Spinal cord (tissue), 10 donors: ENCODE measurements around the gene SEMA3C. TPM values are rescaled to one million over a fixed set of nuclear protein-coding genes. Genes with fewer than 3 reads are reported as not detected.

Experiments used
- DNase-seq, 6 donors: peaks; one replicate each; pipeline versions ENCODE4 v3.0.0 to v3.0.0-alpha.2; 2013 to 2015; ENCODE audit warnings: low spot score in 6 of 6, low read depth in 4 of 6
- H3K27ac ChIP-seq: one replicate; pipeline ENCODE4 v1.5.1; 2013; ENCODE audit warnings: low read depth, low read length, control low read depth
- H3K27me3 ChIP-seq: one replicate; pipeline ENCODE4 v1.6.1; 2013; ENCODE audit warnings: low read length; ENCODE audit not compliant: control insufficient read depth, insufficient read depth
- H3K36me3 ChIP-seq: one replicate; pipeline ENCODE4 v1.6.1; 2013; ENCODE audit warnings: low read length; ENCODE audit not compliant: control insufficient read depth, insufficient read depth
- H3K4me1 ChIP-seq: one replicate; pipeline ENCODE4 v1.6.1; 2013; ENCODE audit warnings: low read length; ENCODE audit not compliant: control insufficient read depth, insufficient read depth
- H3K4me3 ChIP-seq: one replicate; pipeline ENCODE4 v1.5.1; 2013; ENCODE audit warnings: low read depth, low read length, control low read depth
- H3K9me3 ChIP-seq: one replicate; pipeline ENCODE4 v1.6.1; 2013; ENCODE audit warnings: low read length; ENCODE audit not compliant: control insufficient read depth, insufficient read depth
- WGBS: methylation state at CpG from one replicate; pipeline ENCODE4 v1.1.5; 2013; ENCODE audit warnings: missing lambda C conversion rate; ENCODE audit not compliant: insufficient coverage; 5-methylcytosine and 5-hydroxymethylcytosine counted together
- polyA plus RNA-seq, 2 donors: library from polyadenylated mRNA; unstranded; fragments of 120-200 nt; gene quantifications; one replicate each; pipeline ENCODE4 v1.2.1, GENCODE V29; 2013; ENCODE audit not compliant: insufficient read length in 2 of 2
- total RNA-seq, 2 donors: library from RNA; depleted of rRNA in 1 of 2; stranded (reverse); fragments of 120-200 nt in 1 of 2; fragments of >200 nt in 1 of 2; gene quantifications; one replicate each; pipeline versions ENCODE4 v1.2.3 to v1.2.4, GENCODE V29; 2013 to 2014
- donor health status: healthy.

SEMA3C gene
- total and polyA plus RNA-seq, 4 donors, result 52.9 to 159 (median 107) TPM

GRCh38 chr7:80916770-80917741, 1.8 kb downstream of the SEMA3C start:
- Histone ChIP-seq H3K4me1 (peaks cover 7% of the 10 kb centered on the region), H3K27ac (peak overlapping the region; percentile 81)
- peak in 2 of 6 donors; percentile 75 to 76 for DNase-seq

GRCh38 chr7:80910228-80910627, 8.6 kb downstream of the SEMA3C start:
- DNase-seq, result no peak
- no peaks in the 10 kb centered on the region for H3K36me3 ChIP-seq
- H3K27ac ChIP-seq, result no peak overlapping the region
- no peaks in the 10 kb centered on the region for H3K27me3 ChIP-seq
- no CpG with 5 or more reads among the region's 1 CpG for WGBS
- H3K9me3 ChIP-seq, result no peaks in the 10 kb centered on the region
- H3K4me3 ChIP-seq, result no peak overlapping the region
- peaks cover 3% of the 10 kb centered on the region for H3K4me1 ChIP-seq

More at GRCh38 chr7:80916770-80917741, 1.8 kb downstream of the SEMA3C start:
- H3K36me3 ChIP-seq, result no peaks in the 10 kb centered on the region
- no peaks in the 10 kb centered on the region for H3K27me3 ChIP-seq
- H3K9me3 ChIP-seq, result no peaks in the 10 kb centered on the region
- WGBS, result no CpG with 5 or more reads among the region's 3 CpGs
- H3K4me3 ChIP-seq, result peak overlapping the region; percentile 85

GRCh38 chr7:80908360-80908797, 10.5 kb downstream of the SEMA3C start:
- peaks cover 3% of the 10 kb centered on the region for H3K4me1 ChIP-seq
- H3K27ac ChIP-seq, result no peak overlapping the region
- no peaks in the 10 kb centered on the region for H3K27me3 ChIP-seq
- no peaks in the 10 kb centered on the region for H3K36me3 ChIP-seq
- H3K9me3 ChIP-seq, result no peaks in the 10 kb centered on the region
- no peak overlapping the region for H3K4me3 ChIP-seq
- no CpG with 5 or more reads among the region's 6 CpGs for WGBS
- DNase-seq, result peak in 1 of 6 donors; percentile 71

- Histone ChIP-seq H3K9me3 (no peaks in the 10 kb centered on the region), H3K4me1 (no peaks in the 10 kb centered on the region), H3K27ac (peak overlapping the region; percentile 57), H3K36me3 (no peaks in the 10 kb centered on the region), H3K27me3 (no peaks in the 10 kb centered on the region), H3K4me3 (no peak overlapping the region)
- WGBS, result no CpG with 5 or more reads among the region's 4 CpGs
- peak in 1 of 6 donors; percentile 39 for DNase-seq
These were observed 11.2 kb downstream of the SEMA3C start for GRCh38 chr7:80907612-80908011.

- WGBS, result 100% methylated on average over 1 of the region's 4 CpGs
- H3K4me3 ChIP-seq, result no peak overlapping the region
- peak in 1 of 6 donors; percentile 66 for DNase-seq
- H3K27ac ChIP-seq, result peak overlapping the region; percentile 57
- no peaks in the 10 kb centered on the region for H3K4me1 ChIP-seq
- no peaks in the 10 kb centered on the region for H3K36me3 ChIP-seq
- H3K27me3 ChIP-seq, result no peaks in the 10 kb centered on the region
- no peaks in the 10 kb centered on the region for H3K9me3 ChIP-seq
These were observed 11.7 kb downstream of the SEMA3C start for GRCh38 chr7:80907141-80907601.

- Histone ChIP-seq H3K4me1 (no peaks in the 10 kb centered on the region), H3K27ac (no peak overlapping the region)
- no CpG with 5 or more reads among the region's 3 CpGs for WGBS
These were observed 13.5 kb downstream of the SEMA3C start for GRCh38 chr7:80905334-80905733.

GRCh38 chr7:80902716-80903308, 16.0 kb downstream of the SEMA3C start:
- DNase-seq, result no peak
- Histone ChIP-seq H3K27me3 (no peaks in the 10 kb centered on the region), H3K36me3 (no peaks in the 10 kb centered on the region), H3K4me1 (no peaks in the 10 kb centered on the region), H3K4me3 (no peak overlapping the region), H3K27ac (no peak overlapping the region), H3K9me3 (no peaks in the 10 kb centered on the region)
- WGBS, result 89% methylated on average over 3 of the region's 6 CpGs

More at GRCh38 chr7:80905334-80905733, 13.5 kb downstream of the SEMA3C start:
- H3K27me3 ChIP-seq, result no peaks in the 10 kb centered on the region
- peak in 1 of 6 donors; percentile 48 for DNase-seq
- no peaks in the 10 kb centered on the region for H3K9me3 ChIP-seq
- H3K36me3 ChIP-seq, result no peaks in the 10 kb centered on the region
- no peak overlapping the region for H3K4me3 ChIP-seq

- WGBS, result no CpG with 5 or more reads among the region's 1 CpG
- DNase-seq, result no peak
- no peaks in the 10 kb centered on the region for H3K27me3 ChIP-seq
- H3K27ac ChIP-seq, result no peak overlapping the region
- no peaks in the 10 kb centered on the region for H3K36me3 ChIP-seq
- no peaks in the 10 kb centered on the region for H3K4me1 ChIP-seq
- no peak overlapping the region for H3K4me3 ChIP-seq
- no peaks in the 10 kb centered on the region for H3K9me3 ChIP-seq
These were observed 16.8 kb downstream of the SEMA3C start for GRCh38 chr7:80902019-80902418.

- no peaks in the 10 kb centered on the region for H3K4me1 ChIP-seq
- WGBS, result no CpG with 5 or more reads among the region's 4 CpGs
- H3K4me3 ChIP-seq, result no peak overlapping the region
- no peak for DNase-seq
- H3K9me3 ChIP-seq, result peaks cover 1% of the 10 kb centered on the region
- H3K27ac ChIP-seq, result no peak overlapping the region
- H3K27me3 ChIP-seq, result no peaks in the 10 kb centered on the region
- H3K36me3 ChIP-seq, result no peaks in the 10 kb centered on the region
These were observed 18.0 kb downstream of the SEMA3C start for GRCh38 chr7:80900583-80901576.
